H1 (cell line): ENCODE measurements around the gene INPP5A. TPM values are rescaled to one million over a fixed set of nuclear protein-coding genes. Genes with fewer than 3 reads are reported as not detected.

Experiments used
- CTCF ChIA-PET: fragments of 300-600 bp; sonication (Branson Sonifier 250); formaldehyde crosslinking; loops from one replicate; lab custom pipeline; 2021; ENCODE audit not compliant: partially characterized antibody; lab: Charles Lee
- POLR2A ChIA-PET: fragments of 300-600 bp; sonication (Branson Sonifier 250); formaldehyde crosslinking; loops from one replicate; lab custom pipeline; 2021; ENCODE audit warnings: inconsistent platforms; ENCODE audit not compliant: partially characterized antibody; lab: Charles Lee
- DNase-seq, 2 experiments: peaks; one replicate each; pipeline versions ENCODE4 v3.0.0 to v3.0.0-alpha.2; 2010 to 2022; ENCODE audit warnings: low spot score in 2 of 2, low read depth in 1 of 2, mixed read lengths in 1 of 2
- FAIRE-seq: peaks from 2 replicates; lab custom pipeline; 2011; peaks lifted over from hg19 to GRCh38; lab: Jason Lieb, UNC
- H2AFZ ChIP-seq: 2 replicates; pipeline ENCODE4 v1.8.1; 2012; ENCODE audit warnings: low read length, inconsistent platforms
- H2AK5ac ChIP-seq: 2 replicates; pipeline ENCODE4 v1.6.1; 2013; ENCODE audit warnings: low read depth, low read length
- H2BK120ac ChIP-seq: replicated peaks from 2 replicates; pipeline ENCODE3; 2013; ENCODE audit warnings: low read depth, low read length, inconsistent platforms
- H2BK12ac ChIP-seq: 2 replicates; pipeline ENCODE4 v1.6.1; 2013; ENCODE audit warnings: low read depth, low read length
- H2BK15ac ChIP-seq: 2 replicates; pipeline ENCODE4 v1.6.1; 2013; ENCODE audit warnings: low read length
- H2BK20ac ChIP-seq: 2 replicates; pipeline ENCODE4 v1.6.1; 2013; ENCODE audit warnings: low read length
- H2BK5ac ChIP-seq: 2 replicates; pipeline ENCODE4 v1.6.1; 2013; ENCODE audit warnings: low read depth, low read length
- H3K14ac ChIP-seq: 2 replicates; pipeline ENCODE4 v1.6.1; 2013; ENCODE audit warnings: inconsistent platforms; ENCODE audit not compliant: insufficient read length
- H3K18ac ChIP-seq: 2 replicates; pipeline ENCODE4 v1.6.1; 2013; ENCODE audit warnings: low read length; ENCODE audit errors: extremely low read depth
- H3K23ac ChIP-seq: 2 replicates; pipeline ENCODE4 v1.6.1; 2013; ENCODE audit warnings: inconsistent platforms; ENCODE audit not compliant: insufficient read length
- H3K23me2 ChIP-seq: 2 replicates; pipeline ENCODE4 v1.6.1; 2013; ENCODE audit warnings: low read depth, low read length
- H3K27ac ChIP-seq: 2 replicates; pipeline ENCODE4 v1.6.1; 2011; ENCODE audit warnings: low read depth, low read length, inconsistent platforms
- H3K27me3 ChIP-seq, 4 experiments: replicated peaks in 1 of 4; 1 replicate in 1 of 4; 2 replicates in 3 of 4; pipeline versions ENCODE4 v1.6.1 to v1.8.1; 2011 to 2013; ENCODE audit warnings: low read length in 3 of 4, mild to moderate bottlenecking in 3 of 4, inconsistent platforms in 2 of 4, mixed read lengths in 2 of 4, moderate library complexity in 1 of 4; ENCODE audit not compliant: control insufficient read depth in 3 of 4, insufficient read depth in 3 of 4; ENCODE audit errors: extremely low read depth in 1 of 4
- H3K36me3 ChIP-seq, 4 experiments: 2 replicates each; pipeline versions ENCODE4 v1.6.1 to v1.8.1; 2011 to 2013; ENCODE audit warnings: mild to moderate bottlenecking in 4 of 4, low read length in 3 of 4, moderate library complexity in 2 of 4, control low read depth in 1 of 4, inconsistent platforms in 1 of 4; ENCODE audit not compliant: insufficient read depth in 4 of 4, control insufficient read depth in 2 of 4
- H3K4ac ChIP-seq: replicated peaks from 2 replicates; pipeline ENCODE3; 2013; ENCODE audit warnings: low read length, low read depth, mixed read lengths, inconsistent platforms; ENCODE audit not compliant: insufficient read length
- H3K4me1 ChIP-seq, 4 experiments: replicated peaks in 1 of 4; 1 replicate in 1 of 4; 2 replicates in 3 of 4; pipeline versions ENCODE4 v1.6.1 to v1.8.1; 2011 to 2013; ENCODE audit warnings: low read length in 3 of 4, inconsistent platforms in 2 of 4, mixed read lengths in 1 of 4; ENCODE audit not compliant: insufficient read depth in 4 of 4, control insufficient read depth in 3 of 4
- H3K4me2 ChIP-seq, 2 experiments: 2 replicates each; pipeline versions ENCODE4 v1.6.1 to v1.8.1; 2011 to 2013; ENCODE audit warnings: low read depth in 2 of 2, low read length in 2 of 2, control low read depth in 1 of 2, inconsistent platforms in 1 of 2, mild to moderate bottlenecking in 1 of 2; ENCODE audit not compliant: insufficient read depth in 1 of 2
- H3K4me3 ChIP-seq, 4 experiments: fragments of 200-600, 300-600 bp in 1 of 4; sonication (generic), shearing (Covaris generic), sonication (Bioruptor Twin) in 1 of 4; 2 replicates each; pipeline versions ENCODE4 v1.5.1 to v1.8.1; 2011 to 2016; ENCODE audit warnings: low read length in 4 of 4, low read depth in 3 of 4, control low read depth in 2 of 4, inconsistent platforms in 2 of 4, mild to moderate bottlenecking in 2 of 4, mixed read lengths in 1 of 4, moderate library complexity in 1 of 4; ENCODE audit not compliant: insufficient read depth in 2 of 4; ENCODE audit errors: extremely low read depth in 1 of 4
- H3K56ac ChIP-seq: replicated peaks from 2 replicates; pipeline ENCODE3; 2013; ENCODE audit warnings: low read depth, mild to moderate bottlenecking, mixed read lengths, low read length, inconsistent platforms; ENCODE audit not compliant: insufficient read length
- H3K79me1 ChIP-seq: 2 replicates; pipeline ENCODE4 v1.6.1; 2013; ENCODE audit warnings: low read depth, low read length, control low read depth
- H3K79me2 ChIP-seq, 2 experiments: 2 replicates each; pipeline versions ENCODE4 v1.6.1 to v1.8.1; 2012 to 2013; ENCODE audit warnings: low read length in 2 of 2, mild to moderate bottlenecking in 2 of 2, inconsistent platforms in 1 of 2; ENCODE audit not compliant: insufficient read depth in 2 of 2, control insufficient read depth in 1 of 2
- H3K9ac ChIP-seq, 4 experiments: replicated peaks in 1 of 4; 1 replicate in 1 of 4; 2 replicates in 3 of 4; pipeline versions ENCODE4 v1.6.1 to v1.8.1; 2011 to 2013; ENCODE audit warnings: low read depth in 3 of 4, low read length in 3 of 4, control low read depth in 2 of 4, mild to moderate bottlenecking in 2 of 4, moderate library complexity in 2 of 4, inconsistent platforms in 1 of 4; ENCODE audit errors: extremely low read depth in 1 of 4
- H3K9me3 ChIP-seq, 2 experiments: 2 replicates each; pipeline versions ENCODE4 v1.6.1 to v1.8.1; 2012 to 2013; ENCODE audit warnings: mild to moderate bottlenecking in 2 of 2, moderate library complexity in 2 of 2, control low read depth in 1 of 2, inconsistent platforms in 1 of 2, low read depth in 1 of 2, low read length in 1 of 2, mixed read lengths in 1 of 2; ENCODE audit not compliant: insufficient read depth in 2 of 2
- H4K20me1 ChIP-seq, 2 experiments: replicated peaks in 1 of 2; 2 replicates each; pipeline versions ENCODE3 to v1.8.1; 2011 to 2013; ENCODE audit warnings: inconsistent platforms in 2 of 2, low read length in 2 of 2, mild to moderate bottlenecking in 1 of 2; ENCODE audit not compliant: insufficient read depth in 2 of 2, control insufficient read depth in 1 of 2
- H4K5ac ChIP-seq: 2 replicates; pipeline ENCODE4 v1.6.1; 2013; ENCODE audit warnings: low read length, low read depth, mixed read lengths, inconsistent platforms; ENCODE audit not compliant: insufficient read length
- H4K8ac ChIP-seq: 2 replicates; pipeline ENCODE4 v1.8.0; 2013; ENCODE audit warnings: mild to moderate bottlenecking, moderate library complexity, low read length, inconsistent platforms; ENCODE audit not compliant: insufficient read depth; ENCODE audit errors: extremely low read depth
- H4K91ac ChIP-seq: replicated peaks from 2 replicates; pipeline ENCODE3; 2013; ENCODE audit warnings: low read length, mixed read lengths, inconsistent platforms; ENCODE audit not compliant: insufficient read length
- BRCA1 ChIP-seq: IDR thresholded peaks from 2 replicates; pipeline ENCODE4 v1.6.1; 2012; ENCODE audit warnings: low read depth, low read length, improper control_type of control experiment
- CBX5 ChIP-seq: fragments of 300-800, 300-1000 bp; sonication (generic); IDR thresholded peaks from 2 replicates; pipeline ENCODE4 v1.7.1; 2016; ENCODE audit warnings: antibody characterized with exemption, low read length, low read depth
- CHD2 ChIP-seq: IDR thresholded peaks from 2 replicates; pipeline ENCODE4 v1.6.1; 2012; ENCODE audit warnings: low read length, improper control_type of control experiment
- CREB1 ChIP-seq: IDR thresholded peaks from 2 replicates; pipeline ENCODE4 v1.6.1; 2012; ENCODE audit warnings: inconsistent platforms
- GTF2F1 ChIP-seq: IDR thresholded peaks from 2 replicates; pipeline ENCODE4 v1.6.1; 2012; ENCODE audit warnings: low read depth, low read length, improper control_type of control experiment, borderline replicate concordance
- HDAC6 ChIP-seq: IDR thresholded peaks from one replicate; pipeline ENCODE4 v1.7.1; 2012; ENCODE audit warnings: low read depth, mild to moderate bottlenecking, inconsistent platforms, low read length, moderate library complexity
- PHF8 ChIP-seq: fragments of 200-600 bp; sonication (generic); conservative IDR thresholded peaks from 2 replicates; pipeline ENCODE4 v1.7.1; 2012; ENCODE audit warnings: low read depth, mild to moderate bottlenecking, inconsistent platforms, low read length, moderate library complexity
- POLR2A ChIP-seq, 2 experiments: IDR thresholded peaks; 1 replicate in 1 of 2; 2 replicates in 1 of 2; pipeline ENCODE4 v1.6.1; 2011; ENCODE audit warnings: low read depth in 2 of 2, low read length in 2 of 2, mild to moderate bottlenecking in 2 of 2; ENCODE audit errors: control extremely low read depth in 1 of 2
- POU5F1 ChIP-seq: IDR thresholded peaks from 2 replicates; pipeline ENCODE4 v1.6.1; 2011; ENCODE audit warnings: low read depth, mild to moderate bottlenecking, low read length, moderate library complexity
- RAD21 ChIP-seq, 2 experiments: IDR thresholded peaks in 1 of 2; conservative IDR thresholded peaks in 1 of 2; 2 replicates each; pipeline ENCODE4 v1.6.1; 2011; ENCODE audit warnings: low read depth in 2 of 2, low read length in 2 of 2, improper control_type of control experiment in 1 of 2, inconsistent platforms in 1 of 2, mild to moderate bottlenecking in 1 of 2, moderate library complexity in 1 of 2
- RNF2 ChIP-seq: fragments of 200-900, 300-1000 bp; sonication (generic); IDR thresholded peaks from 2 replicates; pipeline ENCODE4 v1.7.1; 2016; ENCODE audit warnings: borderline replicate concordance, low read depth, mild to moderate bottlenecking, antibody characterized with exemption, low read length; ENCODE audit not compliant: poor library complexity, severe bottlenecking; ENCODE audit errors: missing control alignments
- SAP30 ChIP-seq: fragments of 300-600 bp; sonication (generic); IDR thresholded peaks from 2 replicates; pipeline ENCODE4 v1.7.1; 2012; ENCODE audit warnings: low read length, moderate library complexity, mild to moderate bottlenecking, inconsistent platforms; ENCODE audit not compliant: insufficient read depth, insufficient replicate concordance
- TAF1 ChIP-seq: IDR thresholded peaks from 2 replicates; pipeline ENCODE4 v1.6.1; 2011; ENCODE audit warnings: mild to moderate bottlenecking, low read depth, low read length
- TEAD4 ChIP-seq: IDR thresholded peaks from 2 replicates; pipeline ENCODE4 v1.6.1; 2012; ENCODE audit warnings: low read depth, low read length, inconsistent platforms, mixed read lengths
- WGBS, 2 experiments: shearing (Covaris generic) in 1 of 2; methylation state at CpG; one replicate each; pipeline versions ENCODE4 v1.1.6 to v1.1.7; 2013 to 2015; ENCODE audit warnings: low lambda C conversion rate in 2 of 2, mixed read lengths in 2 of 2, inconsistent platforms in 1 of 2, low coverage in 1 of 2, missing lambda C conversion rate in 1 of 2; ENCODE audit not compliant: insufficient replicate concordance in 2 of 2, insufficient coverage in 1 of 2, insufficient read length in 1 of 2; ENCODE audit errors: extremely low coverage in 1 of 2, missing lambda C conversion rate in 1 of 2; 5-methylcytosine and 5-hydroxymethylcytosine counted together
- polyA plus RNA-seq, 7 experiments: library from polyadenylated mRNA; depleted of rRNA in 3 of 7; stranded (reverse) in 5 of 7; unstranded in 2 of 7; fragments of >200 nt in 5 of 7; fragments of 200-250 nt in 2 of 7; gene quantifications; 1 replicate in 5 of 7; 2 replicates in 1 of 7; 4 replicates in 1 of 7; pipeline versions ENCODE4 v1.2.1 to v1.2.3, GENCODE V29; 2011 to 2013; ENCODE audit warnings: missing spikeins in 2 of 7, mixed read lengths in 2 of 7
- total RNA-seq: library from RNA; stranded (reverse); fragmentation: NEBNext Ultra II Directional; extraction: Animal tissue kit (Norgen Biotek cat#: 25700); gene quantifications from 2 replicates; pipeline ENCODE4 v1.2.1, GENCODE V29; 2021

INPP5A gene
- total and polyA plus RNA-seq, 2 of the 8 experiments (the other 6 are each of a cell fraction or from before 2014, with no cell fraction given) = 19.7 to 27.5 TPM

- Histone ChIP-seq H3K4ac (no peak overlapping the region), H4K91ac (no peak overlapping the region), H3K27ac (no peak overlapping the region), H2BK120ac (no peak overlapping the region), H3K4me2 (no peak overlapping the region), H3K79me1 (peaks cover 14% of the 10 kb centered on the region), H2BK15ac (no peak overlapping the region), H4K5ac (no peak overlapping the region), H2BK5ac (no peak overlapping the region), H4K20me1 (peaks cover 8 to 22% of the 10 kb centered on the region in 2 experiments), H2BK20ac (no peak overlapping the region), H3K56ac (no peak overlapping the region), H3K4me1 (peaks cover 7 to 29% (median 19%) of the 10 kb centered on the region in 4 experiments), H2AFZ (no peak overlapping the region), H3K14ac (no peak overlapping the region), H3K9ac (no peak overlapping the region), H4K8ac (no peak overlapping the region), H3K18ac (no peak overlapping the region), H3K27me3 (no peaks in the 10 kb centered on the region; a peak in 1 of 7 replicates), H3K9me3 (no peaks in the 10 kb centered on the region), H3K23me2 (peaks cover 7% of the 10 kb centered on the region; the same call in 1 of the 2 replicates), H2AK5ac (no peak overlapping the region), H3K79me2 (peaks cover 0 to 7% of the 10 kb centered on the region in 2 experiments; a peak in 2 of 4 replicates), H3K36me3 (no peaks in the 10 kb centered on the region), H3K4me3 (no peak overlapping the region), H2BK12ac (no peak overlapping the region), H3K23ac (no peak overlapping the region)
- DNase-seq (no peak), FAIRE-seq (peak; percentile 7)
- ChIA-PET POLR2A (interaction anchor here (0.9 kb wide), 1 partner anchor 9 kb away, joined by 3 read pairs; no protein-coding TSS in a partner anchor), CTCF (interaction anchor here (0.6 to 2.3 kb wide), 14 partner anchors 8 to 118 kb away, joined by 3 to 6 read pairs (median 4); no protein-coding TSS in a partner anchor)
- WGBS, 2 experiments = 86% methylated on average over 10 of the region's 10 CpGs; no CpG with 5 or more reads in 1 of the 2 experiments
- no peak for TF ChIP-seq RAD21 (IDR thresholded peaks at IDR 0.05 in 1 of 2, conservative IDR thresholded peaks at IDR 0.05 in 1 of 2; ENCODE audit: low read depth in 2 of 2, low read length in 2 of 2)
- TF ChIP-seq BRCA1 = no peak
- no peak for TF ChIP-seq CBX5
- no peak for TF ChIP-seq RNF2
- TF ChIP-seq POU5F1 = no peak
- no peak for TF ChIP-seq CREB1
- no peak for TF ChIP-seq TEAD4
- no peak for TF ChIP-seq POLR2A (IDR thresholded peaks at IDR 0.05; ENCODE audit: control extremely low read depth in 1 of 2, low read depth in 2 of 2, low read length in 2 of 2)
- TF ChIP-seq GTF2F1 = no peak
- TF ChIP-seq SAP30 = no peak
- no peak for TF ChIP-seq PHF8
- TF ChIP-seq TAF1 = no peak
- TF ChIP-seq CHD2 = no peak
- no peak for TF ChIP-seq HDAC6
Measured at GRCh38 chr10:132570265-132570664, 32.7 kb downstream of the INPP5A start.
